Bronchial epithelial cell (primary cell): ENCODE data around the gene TPM1. TPM values are rescaled to one million over a fixed set of nuclear protein-coding genes. Genes with fewer than 3 reads are reported as not detected.
"Not testable (repeated sequence)": the region's sequence is repeated elsewhere in the genome, so short reads cannot be mapped to it uniquely, and the experiment has no call there.

Experiments used
- DNase-seq: peaks from one replicate; pipeline ENCODE4 v3.0.0-alpha.2; 2010; ENCODE audit warnings: low read depth
- FAIRE-seq: peaks from 2 replicates; lab custom pipeline; 2011; peaks lifted over from hg19 to GRCh38; lab: Jason Lieb, UNC
- H3K27me3 ChIP-seq: 2 replicates; pipeline ENCODE4 v1.5.1; 2011; ENCODE audit warnings: low read length; ENCODE audit not compliant: control insufficient read depth, insufficient read depth
- H3K36me3 ChIP-seq: 2 replicates; pipeline ENCODE4 v1.5.1; 2011; ENCODE audit warnings: low read length; ENCODE audit not compliant: control insufficient read depth, insufficient read depth
- H3K4me3 ChIP-seq: 2 replicates; pipeline ENCODE4 v1.5.1; 2011; ENCODE audit warnings: mild to moderate bottlenecking, low read depth, low read length, control low read depth
- total RNA-seq: library from RNA; depleted of rRNA; stranded (reverse); fragments of >200 nt; gene quantifications from 2 replicates; pipeline ENCODE4 v1.2.1, GENCODE V29; 2014
- TF ChIP-seq, protein P1 (sequence below): IDR thresholded peaks from 2 replicates; pipeline ENCODE4 v1.5.1; 2011; ENCODE audit warnings: mild to moderate bottlenecking, moderate library complexity, low read length, control low read depth, inconsistent platforms; ENCODE audit not compliant: insufficient read depth, severe bottlenecking

The TPM1 gene
- total RNA-seq, 1 donor from 2014 or later = 111 TPM

DNA sequence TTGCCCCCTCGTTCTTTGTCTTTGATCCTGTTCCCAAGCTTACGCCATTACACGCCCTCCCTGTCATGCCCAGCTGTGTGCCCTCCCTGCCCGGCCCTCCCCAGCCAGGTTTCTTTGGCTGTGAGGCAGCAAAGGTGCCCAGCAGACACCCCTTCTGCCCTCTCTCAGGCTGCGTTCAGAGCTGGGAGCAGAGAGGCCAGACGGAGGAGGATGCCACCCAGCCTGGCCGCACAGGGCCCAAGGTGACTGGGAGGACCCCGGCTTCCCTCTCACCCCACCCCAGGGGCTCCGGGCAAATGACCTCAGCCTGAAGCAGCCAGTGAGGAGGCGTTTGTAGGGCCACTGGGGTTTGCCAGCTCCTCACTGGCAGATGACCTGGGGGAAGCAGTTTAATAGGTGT, 48.3 kb downstream of the TPM1 start:
- Histone ChIP-seq H3K4me3 (no peak overlapping the region), H3K27me3 (no peaks in the 10 kb centered on the region), H3K36me3 (no peaks in the 10 kb centered on the region)
- TF ChIP-seq, protein P1, sequence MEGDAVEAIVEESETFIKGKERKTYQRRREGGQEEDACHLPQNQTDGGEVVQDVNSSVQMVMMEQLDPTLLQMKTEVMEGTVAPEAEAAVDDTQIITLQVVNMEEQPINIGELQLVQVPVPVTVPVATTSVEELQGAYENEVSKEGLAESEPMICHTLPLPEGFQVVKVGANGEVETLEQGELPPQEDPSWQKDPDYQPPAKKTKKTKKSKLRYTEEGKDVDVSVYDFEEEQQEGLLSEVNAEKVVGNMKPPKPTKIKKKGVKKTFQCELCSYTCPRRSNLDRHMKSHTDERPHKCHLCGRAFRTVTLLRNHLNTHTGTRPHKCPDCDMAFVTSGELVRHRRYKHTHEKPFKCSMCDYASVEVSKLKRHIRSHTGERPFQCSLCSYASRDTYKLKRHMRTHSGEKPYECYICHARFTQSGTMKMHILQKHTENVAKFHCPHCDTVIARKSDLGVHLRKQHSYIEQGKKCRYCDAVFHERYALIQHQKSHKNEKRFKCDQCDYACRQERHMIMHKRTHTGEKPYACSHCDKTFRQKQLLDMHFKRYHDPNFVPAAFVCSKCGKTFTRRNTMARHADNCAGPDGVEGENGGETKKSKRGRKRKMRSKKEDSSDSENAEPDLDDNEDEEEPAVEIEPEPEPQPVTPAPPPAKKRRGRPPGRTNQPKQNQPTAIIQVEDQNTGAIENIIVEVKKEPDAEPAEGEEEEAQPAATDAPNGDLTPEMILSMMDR = no peak
- FAIRE-seq = no peak
- no peak for DNase-seq

GRCh38 chr15:63091679-63092446, 49.3 kb downstream of the TPM1 start:
- H3K27me3 ChIP-seq = no peaks in the 10 kb centered on the region
- DNase-seq (no peak), FAIRE-seq (no peak)
- no peak overlapping the region for H3K4me3 ChIP-seq
- TF ChIP-seq, protein P1 = no peak
- no peaks in the 10 kb centered on the region for H3K36me3 ChIP-seq

DNA sequence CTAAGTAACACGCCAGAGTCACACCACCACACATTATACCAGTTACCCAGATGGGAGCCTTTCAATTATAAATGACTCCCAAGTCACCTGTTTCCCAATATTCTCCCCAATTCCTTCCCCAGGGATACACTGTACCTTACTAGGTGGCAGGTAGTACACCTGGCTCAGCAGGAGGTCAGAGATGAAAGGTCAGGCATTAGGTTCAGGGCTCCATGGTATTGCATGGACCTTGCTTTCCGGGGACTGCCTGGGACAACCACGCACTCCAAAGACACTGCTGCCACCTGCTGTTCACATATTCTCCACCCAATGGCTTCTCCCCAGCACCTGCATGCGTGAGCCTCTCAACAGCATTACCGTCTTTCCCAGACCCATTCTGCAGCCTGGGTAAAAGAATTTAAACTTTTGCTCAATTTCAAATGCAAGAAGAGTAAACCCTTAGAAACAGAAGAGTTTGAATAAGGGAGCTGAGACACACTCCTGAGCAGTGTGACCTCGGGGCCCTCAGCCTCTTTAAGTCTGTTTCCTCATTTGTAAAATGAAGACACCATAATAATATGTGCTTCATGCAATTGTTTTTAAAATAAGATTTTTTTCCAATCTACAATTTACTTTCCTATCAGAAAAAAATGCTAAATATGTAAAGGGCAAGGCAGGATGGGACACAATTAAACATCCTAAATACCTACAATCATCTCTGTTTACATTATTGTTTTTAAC, 51.1 kb downstream of the TPM1 start:
- TF ChIP-seq, protein P1 = peak; percentile 95
- Histone ChIP-seq H3K36me3 (no peaks in the 10 kb centered on the region), H3K27me3 (no peaks in the 10 kb centered on the region), H3K4me3 (no peak overlapping the region)
- DNase-seq = peak; percentile 64
- no peak for FAIRE-seq

- H3K36me3 ChIP-seq = no peaks in the 10 kb centered on the region
- DNase-seq (no peak), FAIRE-seq (no peak)
- no peak overlapping the region for H3K4me3 ChIP-seq
- TF ChIP-seq, protein P1 = no peak
- H3K27me3 ChIP-seq = no peaks in the 10 kb centered on the region
These were observed 52.0 kb downstream of the TPM1 start for GRCh38 chr15:63094495-63094931.

DNA sequence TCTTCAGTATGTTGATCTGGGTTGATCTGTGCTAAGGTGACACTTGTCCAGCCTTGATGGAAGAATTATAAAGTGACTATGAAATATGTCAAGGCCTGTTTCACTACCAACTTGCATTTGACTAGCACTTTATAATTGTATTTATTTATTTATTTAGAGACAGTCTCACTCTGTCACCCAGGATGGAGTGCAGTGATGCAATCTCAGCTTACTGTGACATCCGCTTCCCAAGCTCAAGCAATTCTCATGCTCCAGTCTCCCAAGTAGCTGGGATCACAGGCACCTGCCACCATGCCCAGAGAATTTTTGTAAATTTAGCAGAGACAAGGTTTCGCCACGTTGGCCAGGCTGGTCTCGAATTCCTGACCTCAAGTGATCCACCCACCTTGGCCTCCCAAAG, 53.6 kb downstream of the TPM1 start:
- Histone ChIP-seq H3K36me3 (no peaks in the 10 kb centered on the region), H3K27me3 (no peaks in the 10 kb centered on the region), H3K4me3 (no peak overlapping the region)
- TF ChIP-seq, protein P1 = no peak
- no peak for DNase-seq
- FAIRE-seq = no peak

- not testable (repeated sequence) for FAIRE-seq, H3K27me3 ChIP-seq, DNase-seq, H3K4me3 ChIP-seq, H3K36me3 ChIP-seq
These were observed 56.4 kb downstream of the TPM1 start for GRCh38 chr15:63098901-63099300.

DNA sequence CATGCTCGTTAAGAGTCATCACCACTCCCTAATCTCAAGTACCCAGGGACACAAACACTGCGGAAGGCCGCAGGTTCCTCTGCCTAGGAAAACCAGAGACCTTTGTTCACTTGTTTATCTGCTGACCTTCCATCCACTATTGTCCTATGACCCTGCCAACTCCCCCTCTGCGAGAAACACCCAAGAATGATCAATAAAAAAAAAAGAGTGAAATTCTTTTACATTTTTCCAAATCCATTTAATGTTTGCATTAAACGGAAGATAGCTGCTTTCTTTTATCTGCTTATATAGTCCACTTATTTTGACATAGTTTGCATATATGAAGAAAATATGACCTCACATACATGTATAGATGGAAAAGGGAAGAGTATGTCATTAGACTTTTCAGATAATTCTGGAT, 57.0 kb downstream of the TPM1 start:
- not testable (repeated sequence) for FAIRE-seq, H3K4me3 ChIP-seq

More for the DNA sequence above, 57.0 kb downstream of the TPM1 start:
- not testable (repeated sequence) for H3K36me3 ChIP-seq, H3K27me3 ChIP-seq, DNase-seq
